MM.1S (cell line): ENCODE results near the gene VWA5A.

Experiments used
- DNase-seq: peaks from one replicate; pipeline ENCODE4 v3.0.0-alpha.2; 2015
- H2AFZ ChIP-seq: fragments of 300-600 bp; sonication (generic); 2 replicates; pipeline ENCODE4 v1.6.0; 2016; ENCODE audit warnings: antibody characterized with exemption, low read length
- H3F3A ChIP-seq: fragments of 300-600 bp; sonication (generic); 2 replicates; pipeline ENCODE4 v1.6.1; 2016; ENCODE audit warnings: mild to moderate bottlenecking, antibody characterized with exemption, low read length, moderate library complexity, mixed read lengths; ENCODE audit not compliant: insufficient read depth
- H3K27ac ChIP-seq: fragments of 300-600 bp; sonication (generic); 2 replicates; pipeline ENCODE4 v1.5.1; 2016; ENCODE audit warnings: mild to moderate bottlenecking, low read length
- H3K27me3 ChIP-seq: fragments of 300-600 bp; sonication (generic); replicated peaks from 2 replicates; pipeline ENCODE4 v1.6.0; 2016; ENCODE audit warnings: low read length; ENCODE audit not compliant: insufficient read depth
- H3K36me3 ChIP-seq: fragments of 300-600 bp; sonication (generic); replicated peaks from 2 replicates; pipeline ENCODE4 v1.6.1; 2016; ENCODE audit warnings: mild to moderate bottlenecking, low read length, mixed read lengths; ENCODE audit not compliant: insufficient read depth
- H3K4me1 ChIP-seq: fragments of 300-600 bp; sonication (generic); 2 replicates; pipeline ENCODE4 v1.6.1; 2016; ENCODE audit warnings: low read length, mixed read lengths
- H3K4me2 ChIP-seq: fragments of 300-600 bp; sonication (generic); 2 replicates; pipeline ENCODE4 v1.6.0; 2016; ENCODE audit warnings: low read depth, low read length
- H3K4me3 ChIP-seq: fragments of 300-600 bp; sonication (generic); 2 replicates; pipeline ENCODE4 v1.5.1; 2016; ENCODE audit warnings: low read length, mixed read lengths
- H3K79me2 ChIP-seq: fragments of 300-600 bp; sonication (generic); 2 replicates; pipeline ENCODE4 v1.6.1; 2016; ENCODE audit warnings: mixed run types, low read length, mixed read lengths
- H3K9ac ChIP-seq: fragments of 300-600 bp; sonication (generic); 2 replicates; pipeline ENCODE4 v1.6.1; 2016; ENCODE audit warnings: low read length, mixed read lengths
- H3K9me2 ChIP-seq: fragments of 300-600 bp; sonication (generic); replicated peaks from 2 replicates; pipeline ENCODE4 v1.6.1; 2016; ENCODE audit warnings: mild to moderate bottlenecking, low read length, mixed read lengths; ENCODE audit not compliant: insufficient read depth
- H3K9me3 ChIP-seq: fragments of 300-600 bp; sonication (generic); replicated peaks from 2 replicates; pipeline ENCODE4 v1.6.1; 2016; ENCODE audit warnings: mild to moderate bottlenecking, low read length, mixed read lengths; ENCODE audit not compliant: insufficient read depth
- H4K20me1 ChIP-seq: fragments of 300-600 bp; sonication (generic); 2 replicates; pipeline ENCODE4 v1.6.1; 2016; ENCODE audit warnings: mild to moderate bottlenecking, low read length, moderate library complexity, mixed read lengths; ENCODE audit not compliant: insufficient read depth
- EZH2 ChIP-seq: fragments of 300-600 bp; sonication (generic); optimal IDR thresholded peaks from 2 replicates; pipeline ENCODE3; 2017; ENCODE audit warnings: low read depth, mild to moderate bottlenecking, antibody characterized with exemption, low read length, mixed read lengths
- EZH2phosphoT487 ChIP-seq: fragments of 300-600 bp; sonication (generic); IDR thresholded peaks from 2 replicates; pipeline ENCODE4 v1.6.1; 2018; ENCODE audit warnings: antibody characterized with exemption, low read length
- TF ChIP-seq, protein P1 (sequence below): fragments of 300-600 bp; sonication (generic); IDR thresholded peaks from 2 replicates; pipeline ENCODE4 v1.5.1; 2016; ENCODE audit warnings: antibody characterized with exemption, low read length, mixed read lengths

VWA5A gene

DNA sequence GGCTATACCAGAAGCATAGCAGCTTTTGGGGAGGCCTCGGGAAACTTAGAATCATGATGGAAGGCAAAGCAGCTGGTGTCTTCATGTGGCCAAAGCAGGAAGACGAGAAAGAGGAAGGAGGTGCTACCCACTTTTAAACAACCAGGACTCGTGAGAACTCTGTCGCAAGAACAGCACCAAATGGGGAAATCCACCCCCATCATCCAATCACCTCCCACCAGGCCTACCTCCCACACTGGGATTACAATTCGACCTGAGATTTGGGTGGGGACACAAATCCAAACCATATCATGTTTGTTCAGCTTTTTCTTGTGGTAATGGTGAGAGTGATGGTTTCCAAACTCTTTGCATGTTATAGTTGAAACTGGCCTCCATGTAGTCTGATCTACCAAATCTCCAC is 35.4 kb downstream of the VWA5A start:
- Histone ChIP-seq H3K27ac (no peak overlapping the region), H3K9me2 (no peaks in the 10 kb centered on the region), H4K20me1 (no peaks in the 10 kb centered on the region), H3K36me3 (no peaks in the 10 kb centered on the region), H3K4me2 (no peak overlapping the region), H3K4me1 (no peaks in the 10 kb centered on the region), H2AFZ (no peak overlapping the region), H3F3A (no peaks in the 10 kb centered on the region), H3K79me2 (no peaks in the 10 kb centered on the region), H3K9me3 (no peaks in the 10 kb centered on the region), H3K4me3 (no peak overlapping the region), H3K27me3 (no peaks in the 10 kb centered on the region), H3K9ac (no peak overlapping the region)
- DNase-seq = no peak
- TF ChIP-seq EZH2 = no peak
- TF ChIP-seq, protein P1, sequence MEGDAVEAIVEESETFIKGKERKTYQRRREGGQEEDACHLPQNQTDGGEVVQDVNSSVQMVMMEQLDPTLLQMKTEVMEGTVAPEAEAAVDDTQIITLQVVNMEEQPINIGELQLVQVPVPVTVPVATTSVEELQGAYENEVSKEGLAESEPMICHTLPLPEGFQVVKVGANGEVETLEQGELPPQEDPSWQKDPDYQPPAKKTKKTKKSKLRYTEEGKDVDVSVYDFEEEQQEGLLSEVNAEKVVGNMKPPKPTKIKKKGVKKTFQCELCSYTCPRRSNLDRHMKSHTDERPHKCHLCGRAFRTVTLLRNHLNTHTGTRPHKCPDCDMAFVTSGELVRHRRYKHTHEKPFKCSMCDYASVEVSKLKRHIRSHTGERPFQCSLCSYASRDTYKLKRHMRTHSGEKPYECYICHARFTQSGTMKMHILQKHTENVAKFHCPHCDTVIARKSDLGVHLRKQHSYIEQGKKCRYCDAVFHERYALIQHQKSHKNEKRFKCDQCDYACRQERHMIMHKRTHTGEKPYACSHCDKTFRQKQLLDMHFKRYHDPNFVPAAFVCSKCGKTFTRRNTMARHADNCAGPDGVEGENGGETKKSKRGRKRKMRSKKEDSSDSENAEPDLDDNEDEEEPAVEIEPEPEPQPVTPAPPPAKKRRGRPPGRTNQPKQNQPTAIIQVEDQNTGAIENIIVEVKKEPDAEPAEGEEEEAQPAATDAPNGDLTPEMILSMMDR = no peak
- no peak for TF ChIP-seq EZH2phosphoT487

GRCh38 chr11:124152770-124153407 is 37.6 kb downstream of the VWA5A start:
- H3K9me3 ChIP-seq = no peaks in the 10 kb centered on the region
- H4K20me1 ChIP-seq = no peaks in the 10 kb centered on the region
- no peaks in the 10 kb centered on the region for H3K36me3 ChIP-seq
- H3K9ac ChIP-seq = no peak overlapping the region
- no peak overlapping the region for H3K27ac ChIP-seq
- H3K4me2 ChIP-seq = no peak overlapping the region
- H3F3A ChIP-seq = no peaks in the 10 kb centered on the region
- H3K9me2 ChIP-seq = no peaks in the 10 kb centered on the region
- no peak overlapping the region for H2AFZ ChIP-seq
- H3K79me2 ChIP-seq = no peaks in the 10 kb centered on the region
- H3K27me3 ChIP-seq = no peaks in the 10 kb centered on the region
- TF ChIP-seq EZH2 (no peak), EZH2phosphoT487 (no peak)
- TF ChIP-seq, protein P1 = no peak
- H3K4me3 ChIP-seq = no peak overlapping the region
- no peaks in the 10 kb centered on the region for H3K4me1 ChIP-seq
- DNase-seq = no peak

DNA sequence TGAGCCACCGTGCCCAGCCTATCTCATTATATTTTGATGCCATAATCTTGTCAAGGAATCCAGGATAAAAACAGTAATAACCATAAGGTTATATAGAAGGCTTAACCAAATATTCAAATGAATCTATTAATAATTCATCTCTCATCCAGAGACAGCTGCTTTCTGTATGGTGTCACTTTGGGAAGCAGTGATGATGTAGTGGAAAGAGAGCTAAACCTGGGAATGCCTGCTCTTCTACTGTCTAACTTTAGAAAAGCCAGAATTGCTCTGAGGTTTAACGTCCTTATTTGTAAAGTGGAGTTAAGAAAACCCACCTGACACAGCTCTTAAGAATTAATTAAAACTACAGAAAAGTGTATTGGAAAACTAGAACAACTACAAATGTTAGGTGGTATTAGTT is 38.6 kb downstream of the VWA5A start:
- no peaks in the 10 kb centered on the region for H3K36me3 ChIP-seq
- TF ChIP-seq, protein P1 = no peak
- TF ChIP-seq EZH2phosphoT487 (no peak), EZH2 (no peak)
- no peaks in the 10 kb centered on the region for H3K9me3 ChIP-seq
- H3K4me1 ChIP-seq = no peaks in the 10 kb centered on the region
- H3K9me2 ChIP-seq = no peaks in the 10 kb centered on the region
- DNase-seq = no peak
- H3K79me2 ChIP-seq = no peaks in the 10 kb centered on the region
- H3K4me3 ChIP-seq = no peak overlapping the region
- no peaks in the 10 kb centered on the region for H3K27me3 ChIP-seq
- no peaks in the 10 kb centered on the region for H3F3A ChIP-seq
- no peak overlapping the region for H3K9ac ChIP-seq
- H2AFZ ChIP-seq = no peak overlapping the region
- H3K4me2 ChIP-seq = no peak overlapping the region
- no peak overlapping the region for H3K27ac ChIP-seq
- H4K20me1 ChIP-seq = no peaks in the 10 kb centered on the region
